HG02884 (cell line): Measurements from ENCODE around the gene CLEC4C.

Experiments
- ATAC-seq: cut with Tn5 transposase; IDR thresholded peaks from one replicate; pipeline ENCODE4 v1.9.1; 2021; ENCODE audit warnings: mild to moderate bottlenecking, moderate library complexity; ENCODE audit not compliant: unreplicated experiment

Gene CLEC4C

GRCh38 chr12:7729746-7730145 lies 17.4 kb downstream of the CLEC4C start:
- no peak for ATAC-seq

- ATAC-seq = no peak
Observed at GRCh38 chr12:7723926-7724325, 23.2 kb downstream of the CLEC4C start.

GRCh38 chr12:7719946-7720730 lies 27.0 kb downstream of the CLEC4C start:
- no peak for ATAC-seq

GRCh38 chr12:7716381-7716780 lies 30.8 kb downstream of the CLEC4C start:
- ATAC-seq = no peak

GRCh38 chr12:7712841-7713442 lies 34.2 kb downstream of the CLEC4C start:
- no peak for ATAC-seq

GRCh38 chr12:7711133-7711532 lies 36.0 kb downstream of the CLEC4C start, which contains the start of gene DPPA3:
Gene DPPA3 (plus strand): TSS chr12:7711433. CDS start chr12:7711571, 138 bp downstream.
- ATAC-seq = no peak

- ATAC-seq = no peak
Observed at GRCh38 chr12:7709969-7710675, 37.1 kb downstream of the CLEC4C start.

- no peak for ATAC-seq
Observed at GRCh38 chr12:7705846-7706245, 41.3 kb downstream of the CLEC4C start.

GRCh38 chr12:7695566-7696197 lies 51.5 kb downstream of the CLEC4C start, which contains the start of gene GDF3:
Gene GDF3 (minus strand): TSS chr12:7695775. CDS start chr12:7695728, 47 bp downstream.
- no peak for ATAC-seq

GRCh38 chr12:7695237-7695560 lies 52.0 kb downstream of the CLEC4C start:
- ATAC-seq = no peak

GRCh38 chr12:7694556-7695236 lies 52.5 kb downstream of the CLEC4C start:
- no peak for ATAC-seq

- no peak for ATAC-seq
Observed at GRCh38 chr12:7693793-7694192, 53.4 kb downstream of the CLEC4C start.

GRCh38 chr12:7681535-7681934 lies 65.6 kb downstream of the CLEC4C start:
- ATAC-seq = no peak
